ENCODE data around the gene GMPR2. TPM values are rescaled to one million over a fixed set of nuclear protein-coding genes. Genes with fewer than 3 reads are reported as not detected.
A peak's percentile ranks its signal among the peaks of the same experiment; 100 is the strongest.

GMPR2 gene
- total and polyA plus RNA-seq, 5 experiments from 2014 or later = 76.4 to 111 (median 79.7) TPM

- POLR2A ChIA-PET = interaction anchor here (0.9 to 1.0 kb wide), 2 partner anchors 20 to 54 kb away, joined by 3 read pairs; no protein-coding TSS in a partner anchor
- ATAC-seq (no peak), DNase-seq (no peak)
- Mint-ChIP-seq H3K4me3 (peak overlapping the region in 3 of 10 donors; percentile 24 to 40 (median 32)), H3K4me1 (peaks cover 32 to 71% (median 49%) of the 10 kb centered on the region in 4 donors), H3K9me3 (no peaks in the 10 kb centered on the region), H3K27ac (peak overlapping the region in 8 of 10 donors; percentile 11 to 88 (median 60)), H3K36me3 (no peaks in the 10 kb centered on the region), H3K27me3 (no peaks in the 10 kb centered on the region)
Measured at GRCh38 chr14:24277606-24278321, 45.0 kb downstream of the GMPR2 start.

GRCh38 chr14:24278424-24278823 lies 45.7 kb downstream of the GMPR2 start:
- no peaks in the 10 kb centered on the region for H3K36me3 Mint-ChIP-seq
- peak overlapping the region in 4 of 10 donors; percentile 20 to 43 (median 36) for H3K4me3 Mint-ChIP-seq
- POLR2A ChIA-PET = interaction anchor here (0.9 kb wide), 1 partner anchor 53 kb away, joined by 3 read pairs; no protein-coding TSS in a partner anchor
- ATAC-seq = no peak
- DNase-seq = no peak
- no peaks in the 10 kb centered on the region for H3K27me3 Mint-ChIP-seq
- peak overlapping the region; percentile 11 to 88 (median 62) for H3K27ac Mint-ChIP-seq
- H3K9me3 Mint-ChIP-seq = no peaks in the 10 kb centered on the region
- H3K4me1 Mint-ChIP-seq = peaks cover 30 to 67% (median 45%) of the 10 kb centered on the region in 4 donors

GRCh38 chr14:24279301-24280186 lies 46.8 kb downstream of the GMPR2 start:
- POLR2A ChIA-PET = interaction anchor here (0.7 to 2.4 kb wide), 6 partner anchors 8 to 67 kb away, joined by 3 to 13 read pairs (median 4); partner anchors contain the start of genes DHRS1, NOP9 and RABGGTA

GRCh38 chr14:24280797-24281460 lies 48.2 kb downstream of the GMPR2 start:
- no peaks in the 10 kb centered on the region for H3K36me3 Mint-ChIP-seq
- no peak for ATAC-seq
- DNase-seq = peak in 1 of 10 donors; percentile 45
- no peaks in the 10 kb centered on the region for H3K9me3 Mint-ChIP-seq
- H3K27ac Mint-ChIP-seq = peak overlapping the region in 6 of 10 donors; percentile 26 to 93 (median 47)
- no peak overlapping the region for H3K4me3 Mint-ChIP-seq
- POLR2A ChIA-PET = interaction anchor here (0.7 to 2.4 kb wide), 4 partner anchors 10 to 69 kb away, joined by 3 to 13 read pairs (median 6); partner anchors contain the start of genes DHRS1, NOP9 and RABGGTA
- H3K4me1 Mint-ChIP-seq = peaks cover 25 to 50% (median 34%) of the 10 kb centered on the region in 4 donors
- no peaks in the 10 kb centered on the region for H3K27me3 Mint-ChIP-seq

More at GRCh38 chr14:24279301-24280186, 46.8 kb downstream of the GMPR2 start:
- Mint-ChIP-seq H3K9me3 (no peaks in the 10 kb centered on the region), H3K27ac (peak overlapping the region; percentile 57 to 93 (median 86)), H3K27me3 (no peaks in the 10 kb centered on the region), H3K4me1 (peaks cover 25 to 57% (median 35%) of the 10 kb centered on the region in 4 donors), H3K36me3 (no peaks in the 10 kb centered on the region), H3K4me3 (peak overlapping the region in 8 of 10 donors; percentile 4 to 62 (median 27))
- ATAC-seq (peak; percentile 92 to 95), DNase-seq (peak in 9 of 10 donors; percentile 16 to 63 (median 37))

- POLR2A ChIA-PET = interaction anchor here (2.4 kb wide), 1 partner anchor 10 kb away, joined by 13 read pairs; the partner anchor contains the start of gene RABGGTA
- no peaks in the 10 kb centered on the region for H3K9me3 Mint-ChIP-seq
- H3K4me3 Mint-ChIP-seq = no peak overlapping the region
- peaks cover 25 to 49% (median 33%) of the 10 kb centered on the region in 4 donors for H3K4me1 Mint-ChIP-seq
- peak overlapping the region in 4 of 10 donors; percentile 26 to 70 (median 46) for H3K27ac Mint-ChIP-seq
- ATAC-seq (no peak), DNase-seq (no peak)
- H3K36me3 Mint-ChIP-seq = no peaks in the 10 kb centered on the region
- no peaks in the 10 kb centered on the region for H3K27me3 Mint-ChIP-seq
Measured at GRCh38 chr14:24281636-24282035, 48.9 kb downstream of the GMPR2 start.

- POLR2A ChIA-PET = interaction anchor here (0.5 kb wide), 1 partner anchor 39 kb away, joined by 5 read pairs; no protein-coding TSS in a partner anchor
- Mint-ChIP-seq H3K9me3 (no peaks in the 10 kb centered on the region), H3K4me3 (no peak overlapping the region), H3K27ac (peak overlapping the region in 3 of 10 donors; percentile 6 to 54 (median 32)), H3K36me3 (no peaks in the 10 kb centered on the region), H3K4me1 (peaks cover 18 to 39% (median 27%) of the 10 kb centered on the region in 4 donors), H3K27me3 (no peaks in the 10 kb centered on the region)
- no peak for DNase-seq
- no peak for ATAC-seq
Measured at GRCh38 chr14:24282736-24283135, 50.0 kb downstream of the GMPR2 start.

- no peak for ATAC-seq
- DNase-seq = no peak
- peaks cover 0 to 3% (median 0%) of the 10 kb centered on the region in 3 donors for H3K36me3 Mint-ChIP-seq
- no peaks in the 10 kb centered on the region for H3K27me3 Mint-ChIP-seq
- H3K9me3 Mint-ChIP-seq = no peaks in the 10 kb centered on the region
- H3K4me1 Mint-ChIP-seq = peaks cover 12 to 27% (median 20%) of the 10 kb centered on the region in 4 donors
- no peak overlapping the region for H3K4me3 Mint-ChIP-seq
- H3K27ac Mint-ChIP-seq = peak overlapping the region in 4 of 10 donors; percentile 59 to 83 (median 64)
- POLR2A ChIA-PET = interaction anchor here (0.6 kb wide), 1 partner anchor 87 kb away, joined by 3 read pairs; no protein-coding TSS in a partner anchor
Measured at GRCh38 chr14:24283796-24284460, 51.2 kb downstream of the GMPR2 start.

- H3K27me3 Mint-ChIP-seq = no peaks in the 10 kb centered on the region
- no peaks in the 10 kb centered on the region for H3K9me3 Mint-ChIP-seq
- peak overlapping the region in 4 of 10 donors; percentile 64 to 83 (median 69) for H3K27ac Mint-ChIP-seq
- DNase-seq (no peak), ATAC-seq (no peak)
- peaks cover 7 to 23% (median 15%) of the 10 kb centered on the region in 4 donors for H3K4me1 Mint-ChIP-seq
- no peak overlapping the region for H3K4me3 Mint-ChIP-seq
- peaks cover 0 to 6% (median 0%) of the 10 kb centered on the region in 3 donors for H3K36me3 Mint-ChIP-seq
- POLR2A ChIA-PET = no interaction called here
Measured at GRCh38 chr14:24284501-24285035, 51.8 kb downstream of the GMPR2 start.

GRCh38 chr14:24285351-24285750 lies 52.6 kb downstream of the GMPR2 start:
- Mint-ChIP-seq H3K4me1 (peaks cover 3 to 21% (median 12%) of the 10 kb centered on the region in 4 donors), H3K9me3 (no peaks in the 10 kb centered on the region), H3K27ac (peak overlapping the region in 3 of 10 donors; percentile 8 to 83 (median 66)), H3K36me3 (peaks cover 0 to 14% (median under 1%) of the 10 kb centered on the region in 3 donors), H3K27me3 (no peaks in the 10 kb centered on the region), H3K4me3 (no peak overlapping the region)
- POLR2A ChIA-PET = no interaction called here
- DNase-seq (no peak), ATAC-seq (no peak)

GRCh38 chr14:24286996-24287395 lies 54.3 kb downstream of the GMPR2 start:
- Mint-ChIP-seq H3K27ac (peak overlapping the region in 2 of 10 donors; percentile 78 to 81), H3K27me3 (no peaks in the 10 kb centered on the region), H3K36me3 (peaks cover 0 to 30% (median 11%) of the 10 kb centered on the region in 3 donors), H3K4me1 (peaks cover 2 to 16% (median 10%) of the 10 kb centered on the region in 4 donors), H3K4me3 (no peak overlapping the region), H3K9me3 (no peaks in the 10 kb centered on the region)
- ATAC-seq (no peak), DNase-seq (no peak)
- POLR2A ChIA-PET = no interaction called here
